Activated B cell treated with CpG ODN at 0.5 μM for 24 hours (primary cell): ENCODE measurements around the gene SLC12A4. TPM values are rescaled to one million over a fixed set of nuclear protein-coding genes. Genes with fewer than 3 reads are reported as not detected.
A peak's percentile ranks its signal among the peaks of the same experiment; 100 is the strongest.

ENCODE experiments used
- ATAC-seq: fragments of 200-7000 bp; cut with Tn5 transposase; one replicate; pipeline ENCODE4 v1.10.0; 2021; ENCODE audit warnings: low read depth, mild to moderate bottlenecking, moderate library complexity
- CTCF ChIA-PET: fragments of 350-600 bp; sonication (Branson Sonifier 250); formaldehyde crosslinking; loops from one replicate; lab custom pipeline; 2021; ENCODE audit warnings: antibody characterized with exemption; lab: Charles Lee
- POLR2A ChIA-PET: fragments of 350-600 bp; sonication (Branson Sonifier 250); formaldehyde crosslinking; loops from one replicate; lab custom pipeline; 2021; ENCODE audit warnings: antibody characterized with exemption; lab: Charles Lee
- DNase-seq: peaks from one replicate; pipeline ENCODE4 v3.0.0; 2022
- H3K27ac Mint-ChIP-seq: one replicate; pipeline ENCODE4 v1.8.0; 2020; ENCODE audit warnings: mixed read lengths
- H3K27me3 Mint-ChIP-seq: one replicate; pipeline ENCODE4 v1.8.0; 2021; ENCODE audit warnings: mixed read lengths
- H3K36me3 Mint-ChIP-seq: one replicate; pipeline ENCODE4 v1.8.0; 2021; ENCODE audit warnings: low read depth, mixed read lengths
- H3K4me1 Mint-ChIP-seq: one replicate; pipeline ENCODE4 v1.8.0; 2021; ENCODE audit warnings: mixed read lengths
- H3K4me3 Mint-ChIP-seq: one replicate; pipeline ENCODE4 v1.8.0; 2020; ENCODE audit warnings: mild to moderate bottlenecking, mixed read lengths
- H3K9me3 Mint-ChIP-seq: one replicate; pipeline ENCODE4 v1.8.0; 2020; ENCODE audit warnings: mixed read lengths
- CTCF ChIP-seq: fragments of 200-600 bp; IDR thresholded peaks from one replicate; pipeline ENCODE4 v1.8.0; 2022; ENCODE audit warnings: antibody characterized with exemption, mild to moderate bottlenecking
- intact Hi-C: fragments of 100-400 bp; cut with micrococcal nuclease; formaldehyde crosslinking; loops from one replicate; pipeline ENCODE4 v1.15.1; 2024
- total RNA-seq: library from RNA; stranded (reverse); gene quantifications from 2 replicates; pipeline ENCODE4 v1.2.3, GENCODE V29; 2022

SLC12A4 gene
- total RNA-seq, 1 donor from 2014 or later = 37.9 TPM

GRCh38 chr16:67971111-67971510, 2.7 kb upstream of the SLC12A4 start:
- CTCF ChIA-PET = no interaction called here
- intact Hi-C loops = no loop called here
- H3K4me3 Mint-ChIP-seq = no peak overlapping the region
- TF ChIP-seq CTCF = no peak
- H3K36me3 Mint-ChIP-seq = peaks cover 3% of the 10 kb centered on the region
- POLR2A ChIA-PET = interaction anchor here (1.6 kb wide), 1 partner anchor 14 kb away, joined by 5 read pairs; no protein-coding TSS in a partner anchor
- H3K27me3 Mint-ChIP-seq = no peaks in the 10 kb centered on the region
- no peaks in the 10 kb centered on the region for H3K9me3 Mint-ChIP-seq
- no peak for DNase-seq
- ATAC-seq = no peak
- no peak overlapping the region for H3K27ac Mint-ChIP-seq
- peaks cover 27% of the 10 kb centered on the region for H3K4me1 Mint-ChIP-seq

GRCh38 chr16:67969254-67970039, 1.0 kb upstream of the SLC12A4 start:
- TF ChIP-seq CTCF = no peak
- CTCF ChIA-PET = interaction anchor here (1.4 kb wide), 1 partner anchor 71 kb away, joined by 4 read pairs; no protein-coding TSS in a partner anchor
- no peaks in the 10 kb centered on the region for H3K9me3 Mint-ChIP-seq
- peak overlapping the region; percentile 68 for H3K27ac Mint-ChIP-seq
- H3K4me1 Mint-ChIP-seq = peaks cover 28% of the 10 kb centered on the region
- peak; percentile 3 for ATAC-seq
- POLR2A ChIA-PET = interaction anchor here (0.6 to 3.0 kb wide), 9 partner anchors 10 to 96 kb away, joined by 3 to 25 read pairs (median 3); partner anchors contain the start of genes EDC4 and PSMB10
- no peak for DNase-seq
- H3K36me3 Mint-ChIP-seq = peaks cover 3% of the 10 kb centered on the region
- peak overlapping the region; percentile 96 for H3K4me3 Mint-ChIP-seq
- intact Hi-C loops = loop anchor here (2.0 kb wide), 1 partner anchor 77 kb away; the partner anchor contains the start of gene PSKH1
- H3K27me3 Mint-ChIP-seq = no peaks in the 10 kb centered on the region

- TF ChIP-seq CTCF = no peak
- H3K4me3 Mint-ChIP-seq = peak overlapping the region; percentile 96
- POLR2A ChIA-PET = interaction anchor here (0.7 to 3.0 kb wide), 3 partner anchors 26 to 162 kb away, joined by 3 to 25 read pairs (median 3); partner anchors contain the start of genes PSMB10, RANBP10 and TSNAXIP1
- H3K9me3 Mint-ChIP-seq = no peaks in the 10 kb centered on the region
- no peaks in the 10 kb centered on the region for H3K27me3 Mint-ChIP-seq
- H3K27ac Mint-ChIP-seq = peak overlapping the region; percentile 80
- peaks cover 28% of the 10 kb centered on the region for H3K4me1 Mint-ChIP-seq
- ATAC-seq = peak; percentile 12
- peak; percentile 44 for DNase-seq
- peaks cover 4% of the 10 kb centered on the region for H3K36me3 Mint-ChIP-seq
- intact Hi-C loops = loop anchor here (1.0 to 2.0 kb wide), 7 partner anchors 17 to 162 kb away; partner anchors contain the start of genes DDX28, DUS2, PSKH1 and PSMB10
- CTCF ChIA-PET = interaction anchor here (0.6 to 1.8 kb wide), 2 partner anchors 73 to 166 kb away, joined by 3 to 5 read pairs; no protein-coding TSS in a partner anchor
These were observed 458 bp downstream of the SLC12A4 start for GRCh38 chr16:67967958-67968399.

- ChIA-PET CTCF (interaction anchor here (0.6 to 1.8 kb wide), 2 partner anchors 73 to 166 kb away, joined by 3 to 5 read pairs; no protein-coding TSS in a partner anchor), POLR2A (interaction anchor here (0.7 to 3.0 kb wide), 4 partner anchors 27 to 164 kb away, joined by 3 to 25 read pairs (median 4); partner anchors contain the start of genes PSMB10, RANBP10 and TSNAXIP1)
- Mint-ChIP-seq H3K27ac (peak overlapping the region; percentile 80), H3K4me1 (peaks cover 28% of the 10 kb centered on the region), H3K27me3 (no peaks in the 10 kb centered on the region), H3K36me3 (peaks cover 7% of the 10 kb centered on the region), H3K9me3 (no peaks in the 10 kb centered on the region), H3K4me3 (peak overlapping the region; percentile 96)
- ATAC-seq (no peak), DNase-seq (no peak)
- no peak for TF ChIP-seq CTCF
- intact Hi-C loops = no loop called here
These were observed 1.1 kb downstream of the SLC12A4 start for GRCh38 chr16:67967183-67967957.
